Vagina (tissue), 2 donors: Measurements from ENCODE around the gene MEG3. TPM values are rescaled to one million over a fixed set of nuclear protein-coding genes. Genes with fewer than 3 reads are reported as not detected.

ENCODE experiments used
- DNase-seq, 2 donors: peaks; one replicate each; pipeline ENCODE4 v3.0.0-alpha.2; 2017; ENCODE audit errors: extremely low spot score in 2 of 2
- H3K27ac ChIP-seq: fragments of 200-600 bp; sonication (generic); one replicate; pipeline ENCODE4 v1.5.1; 2019
- H3K27me3 ChIP-seq: fragments of 200-600 bp; sonication (generic); one replicate; pipeline ENCODE4 v1.5.1; 2019
- H3K36me3 ChIP-seq, 2 donors: fragments of 200-600 bp; sonication (generic); one replicate each; pipeline ENCODE4 v1.5.1; 2017 to 2019
- H3K4me1 ChIP-seq: fragments of 200-600 bp; sonication (generic); one replicate; pipeline ENCODE4 v1.5.1; 2019
- H3K4me3 ChIP-seq, 2 donors: fragments of 200-600 bp; sonication (generic); 1 replicate in 1 of 2; 2 replicates in 1 of 2; pipeline ENCODE4 v1.5.1; 2016 to 2019
- H3K9me3 ChIP-seq: fragments of 200-600 bp; sonication (generic); one replicate; pipeline ENCODE4 v1.5.1; 2019
- POLR2A ChIP-seq, 2 donors: fragments of 450-650 bp; IDR thresholded peaks; one replicate each; pipeline ENCODE4 v1.6.1; 2017; ENCODE audit warnings: antibody characterized with exemption in 2 of 2, mild to moderate bottlenecking in 2 of 2, moderate library complexity in 2 of 2
- POLR2AphosphoS5 ChIP-seq, 2 donors: sonication (generic); formaldehyde crosslinking; IDR thresholded peaks; one replicate each; pipeline ENCODE4 v1.9.0; 2017; ENCODE audit warnings: antibody characterized with exemption in 2 of 2, mild to moderate bottlenecking in 2 of 2, low read depth in 1 of 2; ENCODE audit not compliant: insufficient read depth in 1 of 2
- intact Hi-C: fragments of 100-400 bp; cut with DNase I; formaldehyde crosslinking; loops from one replicate; pipeline ENCODE4 v1.15.1; 2023
- total RNA-seq: library from RNA; depleted of rRNA; stranded (reverse); fragments of >200 nt; gene quantifications from one replicate; pipeline ENCODE4 v1.2.3, GENCODE V29; 2016
- TF ChIP-seq, protein P1 (sequence below), 3 experiments: fragments of 450-650 bp in 2 of 3; fragments of 200-600 bp in 1 of 3; sonication (generic) in 1 of 3; IDR thresholded peaks; one replicate each; pipeline ENCODE4 v1.5.1; 2017 to 2019; ENCODE audit warnings: antibody characterized with exemption in 3 of 3, mild to moderate bottlenecking in 2 of 3, moderate library complexity in 2 of 3

MEG3 gene
- total RNA-seq, 1 donor from 2014 or later, result 126 TPM

DNA sequence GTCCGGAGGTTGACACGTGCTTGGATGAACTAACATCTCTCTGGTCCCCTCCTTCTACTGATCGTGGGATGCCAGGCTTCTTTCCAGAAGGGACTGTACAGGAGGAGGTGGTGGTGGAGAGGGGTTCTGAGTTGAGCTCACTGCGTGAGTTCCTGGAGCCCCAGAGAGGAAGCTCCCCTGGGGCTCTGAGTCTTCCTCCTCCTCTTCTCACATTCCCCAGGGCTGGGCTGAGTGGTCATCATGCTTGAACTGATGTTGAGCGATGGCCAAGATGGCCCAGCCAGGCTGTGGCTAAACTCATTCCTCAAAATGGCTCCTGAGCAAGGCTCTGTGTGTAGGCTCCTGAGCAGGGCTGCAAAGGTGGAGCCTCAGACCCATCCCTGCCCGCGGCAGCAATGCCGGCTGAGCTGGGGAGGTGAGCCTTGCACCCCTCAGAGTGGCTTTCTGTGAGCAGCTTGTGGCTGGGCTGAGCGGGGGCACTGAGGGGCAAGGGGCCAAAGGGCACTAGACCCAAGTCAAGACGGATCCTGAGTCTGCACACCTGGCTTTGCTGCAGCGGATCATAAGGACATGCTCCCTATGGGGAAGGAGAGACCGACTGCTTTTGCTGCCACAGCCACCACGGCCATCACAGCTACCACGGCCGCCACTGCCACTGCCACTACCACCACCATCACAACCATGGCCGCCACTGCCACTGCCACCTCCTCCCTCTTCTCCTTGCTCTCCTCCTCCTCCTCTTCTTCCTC lies 35.4 kb downstream of the MEG3 start:
- H3K4me3 ChIP-seq, result no peak overlapping the region
- TF ChIP-seq POLR2A (IDR thresholded peaks at IDR 0.05) (no peak), POLR2AphosphoS5 (IDR thresholded peaks at IDR 0.05; ENCODE audit: insufficient read depth in 1 of 2, low read depth in 1 of 2) (no peak)
- TF ChIP-seq, protein P1, sequence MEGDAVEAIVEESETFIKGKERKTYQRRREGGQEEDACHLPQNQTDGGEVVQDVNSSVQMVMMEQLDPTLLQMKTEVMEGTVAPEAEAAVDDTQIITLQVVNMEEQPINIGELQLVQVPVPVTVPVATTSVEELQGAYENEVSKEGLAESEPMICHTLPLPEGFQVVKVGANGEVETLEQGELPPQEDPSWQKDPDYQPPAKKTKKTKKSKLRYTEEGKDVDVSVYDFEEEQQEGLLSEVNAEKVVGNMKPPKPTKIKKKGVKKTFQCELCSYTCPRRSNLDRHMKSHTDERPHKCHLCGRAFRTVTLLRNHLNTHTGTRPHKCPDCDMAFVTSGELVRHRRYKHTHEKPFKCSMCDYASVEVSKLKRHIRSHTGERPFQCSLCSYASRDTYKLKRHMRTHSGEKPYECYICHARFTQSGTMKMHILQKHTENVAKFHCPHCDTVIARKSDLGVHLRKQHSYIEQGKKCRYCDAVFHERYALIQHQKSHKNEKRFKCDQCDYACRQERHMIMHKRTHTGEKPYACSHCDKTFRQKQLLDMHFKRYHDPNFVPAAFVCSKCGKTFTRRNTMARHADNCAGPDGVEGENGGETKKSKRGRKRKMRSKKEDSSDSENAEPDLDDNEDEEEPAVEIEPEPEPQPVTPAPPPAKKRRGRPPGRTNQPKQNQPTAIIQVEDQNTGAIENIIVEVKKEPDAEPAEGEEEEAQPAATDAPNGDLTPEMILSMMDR (IDR thresholded peaks at IDR 0.05), result no peak
- no peaks in the 10 kb centered on the region for H3K27me3 ChIP-seq
- H3K9me3 ChIP-seq, result no peaks in the 10 kb centered on the region
- no peaks in the 10 kb centered on the region for H3K4me1 ChIP-seq
- H3K36me3 ChIP-seq, result no peaks in the 10 kb centered on the region
- no peak for DNase-seq
- intact Hi-C loops, result no loop called here
- H3K27ac ChIP-seq, result no peak overlapping the region

DNA sequence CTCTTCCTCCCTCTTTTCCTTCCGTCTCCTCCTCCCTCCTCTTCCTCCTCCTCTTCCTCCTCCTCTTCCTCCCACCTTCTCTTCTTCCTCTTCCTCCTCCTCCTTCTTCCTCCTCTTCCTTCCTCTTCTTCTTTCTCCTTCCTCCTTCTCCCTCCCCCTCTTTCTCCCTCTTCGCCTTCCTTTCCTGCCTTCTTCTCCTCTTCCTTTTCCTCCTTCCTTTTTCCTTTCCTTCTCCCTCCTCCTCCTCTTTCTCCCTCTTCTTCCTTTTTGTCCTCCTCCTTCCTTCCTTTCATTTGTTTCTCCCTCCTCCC lies 36.0 kb downstream of the MEG3 start:
- Histone ChIP-seq H3K4me3 (no peak overlapping the region), H3K36me3 (no peaks in the 10 kb centered on the region), H3K9me3 (no peaks in the 10 kb centered on the region), H3K27me3 (no peaks in the 10 kb centered on the region), H3K4me1 (no peaks in the 10 kb centered on the region), H3K27ac (no peak overlapping the region)
- intact Hi-C loops, result no loop called here
- no peak for TF ChIP-seq POLR2A (IDR thresholded peaks at IDR 0.05)
- TF ChIP-seq, protein P1 (IDR thresholded peaks at IDR 0.05), result no peak
- TF ChIP-seq POLR2AphosphoS5 (IDR thresholded peaks at IDR 0.05; ENCODE audit: insufficient read depth in 1 of 2, low read depth in 1 of 2), result no peak
- DNase-seq, result no peak

DNA sequence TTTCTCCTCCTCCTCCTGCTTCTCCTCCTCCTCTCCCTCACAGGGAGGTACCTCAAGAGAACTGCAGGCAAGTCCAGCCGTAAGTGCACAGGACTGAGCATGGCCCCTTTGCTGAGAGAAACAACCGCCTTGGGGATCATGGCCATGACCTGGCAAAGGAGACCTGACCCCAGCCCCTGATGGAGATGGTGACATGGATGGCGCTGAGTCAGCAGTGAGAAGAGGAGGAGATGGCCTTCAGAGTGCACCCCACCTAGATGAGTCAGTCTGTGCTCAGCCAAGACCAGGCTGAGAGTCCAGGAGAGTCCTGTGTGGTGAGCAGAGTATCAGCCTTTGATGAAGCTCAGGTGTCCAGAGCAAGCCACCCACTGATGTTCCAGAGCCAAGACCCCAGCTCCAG lies 36.4 kb downstream of the MEG3 start:
- intact Hi-C loops, result no loop called here
- no peak overlapping the region for H3K27ac ChIP-seq
- no peaks in the 10 kb centered on the region for H3K4me1 ChIP-seq
- no peaks in the 10 kb centered on the region for H3K9me3 ChIP-seq
- TF ChIP-seq POLR2AphosphoS5 (IDR thresholded peaks at IDR 0.05; ENCODE audit: insufficient read depth in 1 of 2, low read depth in 1 of 2) (no peak), POLR2A (IDR thresholded peaks at IDR 0.05) (no peak)
- TF ChIP-seq, protein P1 (IDR thresholded peaks at IDR 0.05), result no peak
- H3K4me3 ChIP-seq, result no peak overlapping the region
- no peaks in the 10 kb centered on the region for H3K36me3 ChIP-seq
- H3K27me3 ChIP-seq, result no peaks in the 10 kb centered on the region
- DNase-seq, result no peak

DNA sequence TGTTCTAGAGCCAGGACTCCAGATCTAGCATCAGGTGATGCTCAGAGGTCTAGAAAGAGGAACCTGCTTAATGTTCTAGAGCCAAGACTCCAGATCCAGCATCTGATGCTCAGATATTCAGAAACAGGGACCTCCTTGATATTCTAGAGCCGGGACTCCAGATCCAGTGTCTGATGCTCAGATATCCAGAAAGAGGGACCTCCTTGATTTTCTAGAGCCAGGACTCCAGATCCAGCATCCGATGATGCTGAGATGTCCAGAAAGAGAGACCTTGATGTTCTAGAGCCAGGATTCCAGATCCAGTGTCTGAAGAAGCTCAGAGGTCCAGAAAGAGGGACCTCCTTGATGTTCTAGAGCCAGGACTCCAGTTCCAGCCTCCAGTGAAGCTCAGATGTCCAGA lies 36.9 kb downstream of the MEG3 start:
- Histone ChIP-seq H3K27ac (no peak overlapping the region), H3K36me3 (no peaks in the 10 kb centered on the region), H3K27me3 (no peaks in the 10 kb centered on the region), H3K4me3 (no peak overlapping the region), H3K4me1 (no peaks in the 10 kb centered on the region), H3K9me3 (no peaks in the 10 kb centered on the region)
- TF ChIP-seq POLR2A (IDR thresholded peaks at IDR 0.05), result no peak
- no peak for TF ChIP-seq POLR2AphosphoS5 (IDR thresholded peaks at IDR 0.05; ENCODE audit: insufficient read depth in 1 of 2, low read depth in 1 of 2)
- TF ChIP-seq, protein P1 (IDR thresholded peaks at IDR 0.05), result no peak
- DNase-seq, result no peak
- intact Hi-C loops, result no loop called here

DNA sequence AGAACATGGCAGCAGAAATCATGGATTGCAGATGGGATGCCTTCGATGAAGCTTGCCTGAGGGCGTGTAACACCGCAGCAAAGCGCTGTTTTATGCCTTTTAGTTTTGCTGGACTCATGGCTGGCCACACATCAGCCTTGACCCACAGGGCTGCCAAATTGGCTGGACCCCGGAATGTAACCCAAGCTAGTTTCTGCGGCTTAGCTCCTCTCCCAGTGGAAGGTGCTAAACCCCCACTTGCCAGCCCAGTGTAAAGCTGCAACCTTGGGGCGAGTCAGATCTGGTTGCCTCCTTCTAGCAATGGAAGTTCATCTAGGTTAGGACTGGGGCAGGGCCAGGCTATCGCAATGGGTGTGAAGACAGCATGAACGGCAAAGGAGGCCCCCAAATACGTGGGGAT lies 38.3 kb downstream of the MEG3 start:
- TF ChIP-seq, protein P1 (IDR thresholded peaks at IDR 0.05), result no peak
- DNase-seq, result no peak
- H3K4me1 ChIP-seq, result no peaks in the 10 kb centered on the region
- H3K36me3 ChIP-seq, result no peaks in the 10 kb centered on the region
- H3K27ac ChIP-seq, result no peak overlapping the region
- H3K9me3 ChIP-seq, result no peaks in the 10 kb centered on the region
- intact Hi-C loops, result no loop called here
- no peaks in the 10 kb centered on the region for H3K27me3 ChIP-seq
- no peak overlapping the region for H3K4me3 ChIP-seq
